K562 treated with DMSO at 1 percent for 48 hours (cell line): ENCODE data around the gene MMS22L. TPM values are rescaled to one million over a fixed set of nuclear protein-coding genes. Genes with fewer than 3 reads are reported as not detected.

Source experiments
- total RNA-seq: library from RNA; unstranded; fragments of 300-600 nt; gene quantifications from 2 replicates; pipeline ENCODE4 v1.2.3, GENCODE V29; 2022; ENCODE audit warnings: low replicate concordance; ENCODE audit errors: extremely low read depth

The MMS22L gene, protein sequence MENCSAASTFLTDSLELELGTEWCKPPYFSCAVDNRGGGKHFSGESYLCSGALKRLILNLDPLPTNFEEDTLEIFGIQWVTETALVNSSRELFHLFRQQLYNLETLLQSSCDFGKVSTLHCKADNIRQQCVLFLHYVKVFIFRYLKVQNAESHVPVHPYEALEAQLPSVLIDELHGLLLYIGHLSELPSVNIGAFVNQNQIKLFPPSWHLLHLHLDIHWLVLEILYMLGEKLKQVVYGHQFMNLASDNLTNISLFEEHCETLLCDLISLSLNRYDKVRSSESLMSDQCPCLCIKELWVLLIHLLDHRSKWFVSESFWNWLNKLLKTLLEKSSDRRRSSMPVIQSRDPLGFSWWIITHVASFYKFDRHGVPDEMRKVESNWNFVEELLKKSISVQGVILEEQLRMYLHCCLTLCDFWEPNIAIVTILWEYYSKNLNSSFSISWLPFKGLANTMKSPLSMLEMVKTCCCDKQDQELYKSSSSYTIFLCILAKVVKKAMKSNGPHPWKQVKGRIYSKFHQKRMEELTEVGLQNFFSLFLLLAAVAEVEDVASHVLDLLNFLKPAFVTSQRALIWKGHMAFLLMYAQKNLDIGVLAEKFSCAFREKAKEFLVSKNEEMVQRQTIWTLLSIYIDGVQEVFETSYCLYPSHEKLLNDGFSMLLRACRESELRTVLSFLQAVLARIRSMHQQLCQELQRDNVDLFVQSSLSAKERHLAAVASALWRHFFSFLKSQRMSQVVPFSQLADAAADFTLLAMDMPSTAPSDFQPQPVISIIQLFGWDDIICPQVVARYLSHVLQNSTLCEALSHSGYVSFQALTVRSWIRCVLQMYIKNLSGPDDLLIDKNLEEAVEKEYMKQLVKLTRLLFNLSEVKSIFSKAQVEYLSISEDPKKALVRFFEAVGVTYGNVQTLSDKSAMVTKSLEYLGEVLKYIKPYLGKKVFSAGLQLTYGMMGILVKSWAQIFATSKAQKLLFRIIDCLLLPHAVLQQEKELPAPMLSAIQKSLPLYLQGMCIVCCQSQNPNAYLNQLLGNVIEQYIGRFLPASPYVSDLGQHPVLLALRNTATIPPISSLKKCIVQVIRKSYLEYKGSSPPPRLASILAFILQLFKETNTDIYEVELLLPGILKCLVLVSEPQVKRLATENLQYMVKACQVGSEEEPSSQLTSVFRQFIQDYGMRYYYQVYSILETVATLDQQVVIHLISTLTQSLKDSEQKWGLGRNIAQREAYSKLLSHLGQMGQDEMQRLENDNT
- total RNA-seq = not detected in 2 replicates

DNA sequence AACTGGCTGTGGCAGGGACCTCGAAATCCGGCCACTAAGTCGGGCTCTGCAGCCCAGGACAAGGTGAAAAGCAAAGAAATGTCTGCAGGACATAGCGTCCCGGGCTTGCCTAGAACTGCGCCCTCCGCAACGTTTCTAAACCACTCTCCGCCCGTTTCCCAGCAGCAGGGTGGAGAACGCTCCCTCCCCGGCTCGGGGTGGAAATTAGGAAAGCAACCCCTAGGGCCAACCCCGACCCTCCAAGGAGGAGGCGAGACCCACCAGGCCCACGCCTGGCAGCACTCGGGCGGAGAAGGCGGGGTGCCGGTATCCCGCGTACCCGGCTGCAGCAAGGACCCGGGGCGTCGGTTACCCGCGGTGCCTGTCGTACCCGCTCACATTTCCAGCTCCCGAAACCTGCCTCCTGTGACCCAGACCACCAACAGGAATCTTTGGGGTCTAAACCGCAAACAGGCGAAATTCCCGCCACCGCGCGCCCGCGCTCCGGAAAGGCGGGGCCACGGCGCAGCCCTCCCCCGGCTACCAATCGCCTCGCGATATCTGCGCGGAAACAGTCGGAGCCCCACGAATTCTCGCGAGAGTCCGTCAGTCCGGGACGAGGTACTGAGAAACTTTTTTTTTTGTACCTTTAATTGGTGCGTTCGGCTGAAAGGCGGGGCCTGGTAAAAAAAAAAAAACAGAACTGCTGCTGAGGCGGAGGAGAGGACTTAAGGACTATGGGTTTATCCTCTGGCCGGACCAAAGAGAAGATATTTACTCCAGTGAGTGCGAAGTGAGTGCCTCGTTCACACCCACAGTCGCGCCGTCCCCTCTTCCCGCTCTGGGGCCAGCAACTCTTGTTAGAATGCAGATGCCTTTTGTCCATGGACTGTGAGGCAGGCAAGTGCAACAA is at the start of gene MMS22L:
TSS of gene MMS22L (minus strand) at position 491 of the 892 bp plus-strand sequence. CDS start 739 bp downstream, outside the sequence.

